DLD1 (cell line): ENCODE results near the gene KLKB1.

Experiments
- in situ Hi-C: cut with HindIII; loops from 2 replicates; pipeline ENCODE4 v1.10.0; 2017; ENCODE audit warnings: low sequenced_read_pairs

Gene KLKB1

GRCh38 chr4:186304866-186305505 lies 77.7 kb downstream of the KLKB1 start:
- in situ Hi-C loops = no loop called here

- in situ Hi-C loops = no loop called here
Measured at GRCh38 chr4:186307497-186307896, 80.2 kb downstream of the KLKB1 start.

DNA sequence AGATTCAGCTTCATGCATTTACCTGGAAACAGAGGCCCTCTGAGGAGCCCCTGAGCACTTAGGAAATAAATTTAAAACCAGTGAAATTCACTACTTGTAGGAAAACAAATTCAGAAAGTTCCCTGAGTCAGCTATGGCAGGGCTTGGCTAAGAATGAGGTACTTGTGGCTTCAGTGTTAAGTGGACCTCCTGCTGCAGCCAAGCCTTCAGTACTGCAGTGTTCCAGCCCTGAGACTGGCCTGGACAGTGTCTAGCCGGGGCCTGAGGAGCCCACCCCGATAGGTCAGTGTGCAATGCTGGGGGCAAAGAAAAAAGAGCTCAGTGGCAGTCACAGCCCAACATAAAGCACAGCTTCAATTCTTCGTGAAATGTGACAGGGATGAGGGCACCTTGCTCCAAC lies 80.6 kb downstream of the KLKB1 start:
- in situ Hi-C loops = no loop called here
